HT-29 (cell line): ENCODE measurements around the gene TNFRSF18. TPM values are rescaled to one million over a fixed set of nuclear protein-coding genes. Genes with fewer than 3 reads are reported as not detected.
"Not testable (repeated sequence)": the region's sequence is repeated elsewhere in the genome, so short reads cannot be mapped to it uniquely, and the experiment has no call there.

Source experiments
- DNase-seq: peaks from one replicate; pipeline ENCODE4 v3.0.0-alpha.2; 2015; ENCODE audit warnings: low spot score
- total RNA-seq: library from RNA; depleted of rRNA; stranded (reverse); fragments of >200 nt; shearing (Covaris generic); gene quantifications from 2 replicates; pipeline ENCODE4 v1.2.3, GENCODE V29; 2014; rRNA removed

The TNFRSF18 gene
- total RNA-seq = 0.42 TPM in 1 of 2 replicates, not detected in the other

GRCh38 chr1:1206376-1206965 lies at the start of gene TNFRSF18:
TSS of gene TNFRSF18 (minus strand) at chr1:1206592. CDS start at chr1:1206571, 21 bp downstream.
- no peak for DNase-seq

DNA sequence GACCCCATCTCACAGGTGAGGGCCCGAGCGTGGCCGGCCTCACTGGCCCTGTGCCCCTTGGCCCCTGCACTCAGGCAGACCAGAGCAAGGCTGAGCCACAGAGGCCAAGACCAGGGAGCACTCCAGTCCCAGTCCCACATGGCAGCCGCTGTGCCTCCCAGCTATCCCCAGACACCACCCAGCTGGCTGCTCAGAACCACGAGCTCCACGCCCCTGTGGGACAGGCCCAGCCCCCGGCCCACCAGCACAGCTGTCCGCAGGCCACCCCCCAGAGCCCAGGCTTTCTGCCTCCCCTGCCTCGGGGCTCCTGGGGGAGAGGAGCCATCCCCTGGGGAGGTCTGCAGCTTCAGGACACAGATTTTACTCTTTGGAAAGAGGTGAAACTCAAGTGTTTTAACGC lies 49.2 kb upstream of the TNFRSF18 start:
- no peak for DNase-seq

GRCh38 chr1:1255078-1255477 lies 48.7 kb upstream of the TNFRSF18 start:
- no peak for DNase-seq

DNA sequence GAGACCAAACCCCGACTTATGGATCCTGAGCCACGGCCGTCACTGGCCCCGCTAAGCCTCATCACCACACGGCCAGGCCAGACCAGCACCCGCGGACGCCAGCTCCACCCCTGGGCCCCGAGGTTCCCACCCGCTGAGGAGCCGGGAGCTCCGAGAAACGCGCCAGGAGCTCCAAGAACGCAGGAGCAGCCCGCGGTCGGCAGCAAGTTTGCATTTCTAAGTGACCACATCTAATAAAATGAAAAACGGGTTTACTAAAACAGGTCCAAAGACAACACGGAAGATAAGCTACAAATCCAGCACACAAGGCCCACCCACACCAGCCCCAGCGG lies 48.2 kb upstream of the TNFRSF18 start:
- no peak for DNase-seq

DNA sequence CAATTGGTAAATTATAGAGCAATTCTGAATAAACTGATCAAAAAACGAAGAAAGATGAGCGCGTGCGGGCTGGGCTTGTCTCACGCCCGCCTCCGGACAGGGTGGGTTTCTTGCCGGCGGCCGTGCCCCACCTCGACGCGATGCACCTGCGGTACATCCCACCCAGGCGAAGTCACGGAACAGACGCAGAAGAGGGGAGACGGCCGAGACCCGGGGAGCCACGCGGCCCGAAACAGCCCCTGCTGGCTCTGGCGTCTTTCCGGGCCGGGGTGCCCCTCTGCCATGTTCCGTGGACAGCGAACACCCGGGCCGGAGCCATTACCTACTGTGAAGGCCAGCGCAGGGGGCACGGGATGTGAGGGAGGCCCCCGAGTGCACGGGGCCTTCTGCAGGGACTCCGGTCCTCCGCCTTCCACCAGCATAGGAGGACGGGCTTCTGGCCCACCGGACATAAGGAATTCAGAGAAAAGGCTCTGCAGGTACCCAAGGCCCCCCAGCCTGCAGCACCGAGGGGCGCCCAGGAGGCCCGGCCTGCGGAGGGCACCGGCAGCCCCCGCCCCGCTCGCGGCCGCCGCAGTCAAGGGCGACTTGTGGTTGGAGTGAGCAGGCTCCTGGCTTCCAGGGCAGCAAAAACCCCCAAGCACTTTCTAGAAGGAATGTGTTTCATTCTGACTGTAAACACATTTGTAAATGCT lies 47.7 kb upstream of the TNFRSF18 start:
- DNase-seq = no peak

DNA sequence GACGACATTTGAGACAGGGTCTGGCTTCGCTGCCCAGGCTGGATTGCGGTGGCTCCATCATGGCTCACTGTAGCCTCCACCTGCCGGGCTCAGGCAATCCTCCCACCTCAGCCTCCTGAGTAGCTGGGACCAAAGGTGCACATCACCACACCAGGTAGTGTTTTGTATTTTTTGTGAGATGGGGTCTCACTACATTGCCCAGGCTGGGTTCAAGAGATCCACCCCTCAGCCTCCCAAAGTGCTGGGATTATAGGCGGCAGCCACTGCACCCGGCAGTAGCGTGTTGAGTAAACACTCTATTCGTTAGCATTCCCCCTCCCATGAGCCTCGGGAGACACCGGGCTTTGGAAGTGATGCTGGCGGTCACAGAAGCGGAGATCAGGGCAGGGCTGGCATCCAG lies 46.9 kb upstream of the TNFRSF18 start:
- DNase-seq = no peak

GRCh38 chr1:1250786-1251284 lies 44.4 kb upstream of the TNFRSF18 start:
- no peak for DNase-seq

DNA sequence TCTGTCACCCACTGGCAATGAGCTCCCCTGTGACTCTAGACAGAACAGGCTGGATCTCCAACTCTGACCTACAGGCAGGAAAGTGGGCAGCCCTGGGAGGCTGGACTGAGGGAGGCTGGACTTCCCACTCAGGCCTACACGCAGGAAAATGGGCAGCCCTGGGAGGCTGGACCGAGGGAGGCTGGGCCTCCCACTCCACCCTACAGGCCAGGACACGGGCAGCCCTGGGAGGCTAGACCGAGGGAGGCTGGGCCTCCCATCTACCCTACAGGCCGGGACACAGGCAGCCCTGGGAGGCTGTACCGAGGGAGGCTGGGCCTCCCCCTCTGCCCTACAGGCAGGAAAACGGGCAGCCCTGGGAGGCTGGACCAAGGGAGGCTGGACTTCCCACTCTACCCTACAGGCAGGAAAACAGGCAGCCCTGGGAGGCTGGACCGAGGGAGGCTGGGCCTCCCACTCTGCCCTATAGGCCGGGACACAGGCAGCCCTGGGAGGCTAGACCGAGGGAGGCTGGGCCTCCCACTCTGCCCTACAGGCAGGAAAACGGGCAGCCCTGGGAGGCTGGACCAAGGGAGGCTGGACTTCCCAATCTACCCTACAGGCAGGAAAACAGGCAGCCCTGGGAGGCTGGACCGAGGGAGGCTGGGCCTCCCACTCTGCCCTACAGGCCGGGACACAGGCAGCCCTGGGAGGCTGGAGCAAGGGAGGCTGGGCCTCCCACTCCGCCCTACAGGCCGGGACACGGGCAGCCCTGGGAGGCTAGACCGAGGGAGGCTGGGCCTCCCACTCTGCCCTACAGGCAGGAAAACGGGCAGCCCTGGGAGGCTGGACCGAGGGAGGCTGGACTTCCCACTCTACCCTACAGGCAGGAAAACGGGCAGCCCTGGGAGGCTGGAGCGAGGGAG lies 41.9 kb upstream of the TNFRSF18 start:
- not testable (repeated sequence) for DNase-seq

DNA sequence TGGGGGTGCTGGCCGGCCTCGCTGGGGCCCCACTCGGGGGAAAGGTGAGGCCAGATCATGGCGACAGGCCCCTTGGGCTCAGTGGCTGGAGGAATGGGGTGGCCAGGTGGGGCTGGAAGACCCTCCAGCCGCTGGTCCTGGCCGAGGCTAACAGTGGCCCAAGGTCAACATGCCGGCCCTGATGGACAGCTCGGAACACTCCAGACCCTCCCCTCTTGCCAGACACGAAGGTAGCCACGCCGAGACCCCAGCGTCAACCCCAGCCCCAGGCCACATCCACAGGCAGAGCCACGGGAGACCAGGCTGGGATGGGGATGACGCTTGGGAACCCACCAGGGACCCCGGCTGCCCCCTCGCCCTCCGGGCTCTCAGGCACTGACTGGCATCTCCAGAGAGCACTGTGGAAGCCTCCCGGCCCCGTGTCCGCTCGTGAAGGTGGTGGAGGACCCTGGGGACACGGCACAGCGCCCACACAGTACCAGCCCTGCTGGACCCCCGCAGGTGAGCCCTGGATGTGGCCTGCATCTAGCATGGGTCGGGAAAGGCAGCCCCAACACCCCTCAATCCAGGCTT lies 41.0 kb upstream of the TNFRSF18 start:
- no peak for DNase-seq

GRCh38 chr1:1246577-1247340 lies 40.4 kb upstream of the TNFRSF18 start, which contains the start of gene C1QTNF12:
TSS of gene C1QTNF12 (minus strand) at chr1:1246722. CDS start at chr1:1246690, 32 bp downstream.
- DNase-seq = no peak

DNA sequence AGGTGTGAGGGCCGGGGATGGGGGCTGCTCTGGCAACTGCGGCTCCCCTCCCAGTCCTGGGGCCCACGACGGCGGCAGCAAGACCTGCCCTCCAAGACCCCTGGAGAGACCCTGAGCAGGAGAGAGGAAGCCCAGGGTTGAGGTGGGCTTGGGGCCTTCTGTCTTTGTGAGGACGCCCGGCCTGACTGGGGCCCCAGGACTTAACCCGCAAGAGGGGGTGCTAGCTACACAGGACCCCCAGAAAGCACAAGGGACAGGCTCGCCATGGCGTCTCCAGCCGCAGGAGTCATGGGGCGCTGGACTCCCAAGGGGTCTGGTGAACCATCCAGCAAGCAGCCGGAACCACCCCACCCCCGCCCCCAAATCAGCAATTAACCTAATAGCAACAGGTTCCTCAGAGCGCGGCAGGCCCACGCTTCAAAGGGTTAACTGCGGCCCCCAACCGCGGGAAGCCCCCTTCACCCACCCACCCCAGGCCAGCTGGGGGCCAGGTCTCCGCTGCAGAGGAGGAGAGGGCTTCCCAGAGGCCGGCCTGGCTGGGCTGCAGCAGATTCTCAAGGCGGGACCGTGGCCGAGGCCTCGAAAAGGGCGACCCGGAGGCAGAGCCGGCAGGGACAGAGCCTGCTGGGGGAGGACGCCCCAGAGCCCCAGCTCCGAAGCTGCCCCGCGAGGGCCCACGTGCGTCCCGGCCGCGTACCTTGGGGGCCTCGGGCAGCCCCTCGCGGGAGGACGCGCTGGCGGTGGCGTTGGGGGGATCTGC lies 39.6 kb upstream of the TNFRSF18 start:
- no peak for DNase-seq

- DNase-seq = no peak
These were observed 38.9 kb upstream of the TNFRSF18 start for GRCh38 chr1:1245178-1245816.

DNA sequence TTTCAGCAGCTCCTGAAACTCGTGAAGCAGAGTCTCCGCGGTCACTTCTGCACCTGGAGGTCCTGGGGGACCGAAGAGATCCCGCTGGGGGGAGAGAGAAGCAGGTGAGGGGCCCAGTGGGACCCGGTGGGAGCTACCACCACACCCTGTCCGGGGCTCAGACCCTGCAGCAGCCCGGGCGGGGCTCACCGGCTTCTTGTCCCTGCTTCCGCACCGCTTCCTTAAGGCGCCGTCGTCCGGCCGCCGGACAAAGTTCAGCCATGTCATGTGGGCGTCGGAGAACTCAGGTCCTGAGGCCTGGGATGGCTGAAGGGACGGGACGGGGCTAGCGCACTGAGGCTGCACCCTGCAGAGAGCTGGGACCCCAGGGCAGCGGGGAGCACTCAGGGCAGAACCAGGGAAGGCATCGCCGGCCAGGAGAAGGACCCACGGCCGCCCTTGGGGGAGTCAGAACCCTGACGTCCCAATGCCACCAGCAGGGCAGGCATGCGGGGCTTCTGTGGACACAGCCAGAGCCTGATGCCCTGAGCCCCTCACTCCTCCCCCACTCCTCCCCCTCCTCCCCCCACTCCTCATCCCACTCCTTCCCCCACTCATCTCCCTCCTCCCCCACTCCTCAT lies 37.9 kb upstream of the TNFRSF18 start:
- peak; percentile 69 for DNase-seq

GRCh38 chr1:1243807-1244191 lies 37.4 kb upstream of the TNFRSF18 start:
- DNase-seq = no peak

DNA sequence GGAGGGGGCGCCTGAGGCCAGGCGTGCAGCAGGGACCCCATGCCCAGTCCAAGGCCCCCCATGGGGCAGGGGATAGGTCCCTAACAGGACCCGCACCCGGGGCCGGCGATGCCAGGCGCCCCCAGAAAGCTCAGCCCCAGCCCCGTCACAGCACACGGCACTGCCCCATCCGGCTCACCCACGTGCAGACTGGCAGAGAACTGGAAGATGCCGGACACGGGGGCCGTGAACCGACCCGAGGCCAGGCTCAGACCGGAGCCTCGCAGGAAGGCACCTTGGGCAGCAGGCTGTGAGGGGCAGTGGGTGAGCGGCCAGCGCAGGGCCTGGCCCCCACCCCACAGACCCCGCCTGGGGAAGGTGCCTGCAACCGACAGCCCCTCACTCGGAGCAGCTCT lies 36.9 kb upstream of the TNFRSF18 start:
- DNase-seq = no peak

GRCh38 chr1:1242461-1243265 lies 36.3 kb upstream of the TNFRSF18 start:
- no peak for DNase-seq

GRCh38 chr1:1241588-1242219 lies 35.3 kb upstream of the TNFRSF18 start:
- DNase-seq = no peak
